ENCODE data around the gene SLC2A11. TPM values are rescaled to one million over a fixed set of nuclear protein-coding genes. Genes with fewer than 3 reads are reported as not detected.
"Not testable (repeated sequence)": the region's sequence is repeated elsewhere in the genome, so short reads cannot be mapped to it uniquely, and the experiment has no call there.

SLC2A11 gene
- total RNA-seq, 1 experiment from 2014 or later = 45.6 TPM

- Histone ChIP-seq H3K9me2 (replicated peaks; ENCODE audit: insufficient read depth, low read length) (no peaks in the 10 kb centered on the region), H3K4me3 (ENCODE audit: low read length) (no peak overlapping the region), H3K27me3 (ENCODE audit: low read length) (no peaks in the 10 kb centered on the region), H3K9ac (ENCODE audit: low read length) (no peak overlapping the region), H3K4me2 (ENCODE audit: low read depth, low read length, poor library complexity, severe bottlenecking) (no peak overlapping the region), H4K20me1 (ENCODE audit: insufficient read depth, low read depth, low read length) (no peaks in the 10 kb centered on the region), H3K9me3 (ENCODE audit: low read length) (no peaks in the 10 kb centered on the region), H3K27ac (ENCODE audit: low read length) (no peak overlapping the region), H3K4me1 (ENCODE audit: low read length) (peaks cover 11% of the 10 kb centered on the region), H3K36me3 (ENCODE audit: insufficient read depth, low read length) (no peaks in the 10 kb centered on the region), H2AFZ (ENCODE audit: low read length) (no peak overlapping the region), H3K79me2 (ENCODE audit: low read length) (peaks cover 12% of the 10 kb centered on the region)
- DNase-seq = peak; percentile 86
Observed at GRCh38 chr22:23862103-23862502, 4.4 kb downstream of the SLC2A11 start.

DNA sequence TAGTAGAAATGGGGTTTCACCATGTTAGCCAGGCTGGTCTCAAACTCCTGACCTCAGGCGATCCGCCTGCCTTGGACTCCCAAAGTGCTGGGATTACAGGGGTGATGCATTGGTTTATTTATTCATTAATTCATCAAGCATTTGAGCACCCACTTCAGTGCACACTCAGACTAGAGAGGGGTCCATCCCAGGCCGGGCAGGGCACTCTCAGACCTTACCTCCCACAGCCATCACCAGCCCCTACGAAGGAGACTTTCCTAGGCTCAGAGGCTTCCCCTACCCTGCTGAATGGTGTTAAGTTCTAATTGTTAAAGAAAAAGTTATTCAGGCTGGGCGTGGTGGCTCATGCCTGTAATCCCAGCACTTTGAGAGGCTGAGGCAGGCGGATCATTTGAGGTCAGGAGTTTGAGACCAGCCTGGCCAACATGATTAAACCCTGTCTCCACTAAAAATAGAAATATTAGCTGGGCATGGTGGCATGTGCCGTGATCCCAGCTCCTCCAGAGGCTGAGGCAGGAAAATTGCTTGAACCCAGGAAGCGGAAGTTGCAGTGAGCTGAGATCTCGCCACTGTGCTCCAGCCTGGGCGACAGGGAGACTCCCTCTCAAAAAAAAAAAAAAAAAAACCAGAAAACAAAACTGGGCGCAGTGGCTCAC lies 7.0 kb downstream of the SLC2A11 start:
- not testable (repeated sequence) for H3K79me2 ChIP-seq (ENCODE audit: low read length); H4K20me1 ChIP-seq (ENCODE audit: insufficient read depth, low read depth, low read length); H3K36me3 ChIP-seq (ENCODE audit: insufficient read depth, low read length); H3K27me3 ChIP-seq (ENCODE audit: low read length); H3K9me3 ChIP-seq (ENCODE audit: low read length); H3K9me2 ChIP-seq (replicated peaks; ENCODE audit: insufficient read depth, low read length); H3K4me3 ChIP-seq (ENCODE audit: low read length); H2AFZ ChIP-seq (ENCODE audit: low read length); DNase-seq; H3K27ac ChIP-seq (ENCODE audit: low read length); H3K4me2 ChIP-seq (ENCODE audit: low read depth, low read length, poor library complexity, severe bottlenecking); H3K4me1 ChIP-seq (ENCODE audit: low read length); H3K9ac ChIP-seq (ENCODE audit: low read length)

GRCh38 chr22:23868580-23868979 lies 10.9 kb downstream of the SLC2A11 start:
- H3K27me3 ChIP-seq (ENCODE audit: low read length) = no peaks in the 10 kb centered on the region
- no peaks in the 10 kb centered on the region for H4K20me1 ChIP-seq (ENCODE audit: insufficient read depth, low read depth, low read length)
- H3K9me2 ChIP-seq (replicated peaks; ENCODE audit: insufficient read depth, low read length) = no peaks in the 10 kb centered on the region
- no peak overlapping the region for H2AFZ ChIP-seq (ENCODE audit: low read length)
- H3K4me2 ChIP-seq (ENCODE audit: low read depth, low read length, poor library complexity, severe bottlenecking) = no peak overlapping the region
- H3K9me3 ChIP-seq (ENCODE audit: low read length) = no peaks in the 10 kb centered on the region
- no peak overlapping the region for H3K27ac ChIP-seq (ENCODE audit: low read length)
- no peaks in the 10 kb centered on the region for H3K79me2 ChIP-seq (ENCODE audit: low read length)
- peaks cover 13% of the 10 kb centered on the region for H3K36me3 ChIP-seq (ENCODE audit: insufficient read depth, low read length)
- H3K4me3 ChIP-seq (ENCODE audit: low read length) = no peak overlapping the region
- H3K4me1 ChIP-seq (ENCODE audit: low read length) = no peaks in the 10 kb centered on the region
- no peak overlapping the region for H3K9ac ChIP-seq (ENCODE audit: low read length)
- DNase-seq = no peak

GRCh38 chr22:23874871-23875270 lies 17.2 kb downstream of the SLC2A11 start:
- H3K9ac ChIP-seq (ENCODE audit: low read length) = no peak overlapping the region
- peaks cover 13% of the 10 kb centered on the region for H3K4me1 ChIP-seq (ENCODE audit: low read length)
- DNase-seq = peak; percentile 60
- H3K36me3 ChIP-seq (ENCODE audit: insufficient read depth, low read length) = peaks cover 7% of the 10 kb centered on the region; the same call in 1 of the 2 replicates
- H3K79me2 ChIP-seq (ENCODE audit: low read length) = no peaks in the 10 kb centered on the region
- no peak overlapping the region for H3K4me3 ChIP-seq (ENCODE audit: low read length)
- no peaks in the 10 kb centered on the region for H3K27me3 ChIP-seq (ENCODE audit: low read length)
- no peak overlapping the region for H2AFZ ChIP-seq (ENCODE audit: low read length)
- H3K9me2 ChIP-seq (replicated peaks; ENCODE audit: insufficient read depth, low read length) = no peaks in the 10 kb centered on the region
- no peak overlapping the region for H3K4me2 ChIP-seq (ENCODE audit: low read depth, low read length, poor library complexity, severe bottlenecking)
- H3K27ac ChIP-seq (ENCODE audit: low read length) = no peak overlapping the region
- no peaks in the 10 kb centered on the region for H4K20me1 ChIP-seq (ENCODE audit: insufficient read depth, low read depth, low read length)
- no peaks in the 10 kb centered on the region for H3K9me3 ChIP-seq (ENCODE audit: low read length)

DNA sequence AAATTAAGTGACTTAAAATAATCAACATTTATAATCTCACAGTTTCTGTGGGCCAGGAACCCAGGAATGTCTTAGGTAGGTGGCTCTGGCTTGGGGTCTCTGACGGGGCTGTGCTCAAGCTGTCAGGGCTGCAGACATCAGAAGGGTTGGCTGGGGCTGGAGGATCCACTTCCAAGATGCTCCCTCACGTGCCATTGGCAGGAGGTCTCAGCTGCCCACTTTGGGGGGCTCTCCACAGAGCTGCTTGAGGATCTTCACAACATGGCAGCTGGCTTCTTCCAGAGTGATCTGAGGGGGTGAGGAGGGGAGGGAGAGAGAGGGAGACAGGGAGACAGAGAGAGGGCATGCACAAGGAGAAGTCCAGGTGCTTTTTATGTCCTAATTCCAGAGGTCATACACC lies 18.1 kb downstream of the SLC2A11 start:
- H3K27ac ChIP-seq (ENCODE audit: low read length) = no peak overlapping the region
- no peaks in the 10 kb centered on the region for H4K20me1 ChIP-seq (ENCODE audit: insufficient read depth, low read depth, low read length)
- no peak for DNase-seq
- no peaks in the 10 kb centered on the region for H3K9me3 ChIP-seq (ENCODE audit: low read length)
- peaks cover 13% of the 10 kb centered on the region for H3K4me1 ChIP-seq (ENCODE audit: low read length)
- H2AFZ ChIP-seq (ENCODE audit: low read length) = no peak overlapping the region
- no peaks in the 10 kb centered on the region for H3K27me3 ChIP-seq (ENCODE audit: low read length)
- H3K9ac ChIP-seq (ENCODE audit: low read length) = no peak overlapping the region
- no peak overlapping the region for H3K4me3 ChIP-seq (ENCODE audit: low read length)
- no peaks in the 10 kb centered on the region for H3K79me2 ChIP-seq (ENCODE audit: low read length)
- no peaks in the 10 kb centered on the region for H3K9me2 ChIP-seq (replicated peaks; ENCODE audit: insufficient read depth, low read length)
- peaks cover 7% of the 10 kb centered on the region; the same call in 1 of the 2 replicates for H3K36me3 ChIP-seq (ENCODE audit: insufficient read depth, low read length)
- no peak overlapping the region for H3K4me2 ChIP-seq (ENCODE audit: low read depth, low read length, poor library complexity, severe bottlenecking)

DNA sequence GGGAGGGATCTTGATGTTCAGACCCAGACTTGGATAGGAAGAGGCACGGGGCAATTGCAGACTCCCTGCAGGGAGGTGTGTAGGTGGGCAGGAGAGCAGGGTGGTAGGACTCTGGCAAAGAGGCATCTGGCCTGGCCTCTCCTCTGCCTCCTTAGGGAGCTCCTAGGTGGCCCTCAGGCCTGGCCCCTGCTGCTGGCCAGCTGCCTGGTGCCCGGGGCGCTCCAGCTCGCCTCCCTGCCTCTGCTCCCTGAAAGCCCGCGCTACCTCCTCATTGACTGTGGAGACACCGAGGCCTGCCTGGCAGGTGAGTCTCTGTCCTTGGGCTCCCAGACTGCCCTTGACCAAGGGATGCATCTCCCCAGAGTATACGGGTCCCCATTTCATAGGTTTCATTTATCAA lies 19.9 kb downstream of the SLC2A11 start:
- peaks cover 5% of the 10 kb centered on the region; the same call in 1 of the 2 replicates for H3K36me3 ChIP-seq (ENCODE audit: insufficient read depth, low read length)

DNA sequence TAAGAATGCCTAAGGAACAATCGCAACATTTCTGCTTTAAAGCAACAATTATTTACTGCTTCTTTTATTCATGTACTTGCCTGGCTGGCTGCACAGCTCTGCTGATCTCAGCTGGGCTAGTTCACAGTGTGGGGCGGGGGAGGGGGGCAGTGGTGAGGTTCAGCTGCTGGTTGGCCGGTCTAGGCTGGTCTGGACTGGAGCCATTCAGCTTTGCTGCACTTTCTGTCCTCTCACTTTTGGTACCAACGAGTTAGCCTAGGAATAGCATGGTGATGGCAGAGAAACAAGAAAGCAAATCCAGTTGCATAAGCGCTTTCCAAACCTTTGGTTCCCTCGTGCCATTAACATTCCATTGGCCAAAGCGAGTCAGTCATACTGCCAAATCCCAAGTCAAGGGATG lies 20.5 kb downstream of the SLC2A11 start:
- Histone ChIP-seq H3K27ac (ENCODE audit: low read length) (no peak overlapping the region), H3K79me2 (ENCODE audit: low read length) (no peaks in the 10 kb centered on the region)

More for the DNA sequence above, 19.9 kb downstream of the SLC2A11 start:
- Histone ChIP-seq H3K27me3 (ENCODE audit: low read length) (no peaks in the 10 kb centered on the region), H3K9ac (ENCODE audit: low read length) (no peak overlapping the region), H3K27ac (ENCODE audit: low read length) (no peak overlapping the region), H2AFZ (ENCODE audit: low read length) (no peak overlapping the region), H3K79me2 (ENCODE audit: low read length) (no peaks in the 10 kb centered on the region), H3K4me2 (ENCODE audit: low read depth, low read length, poor library complexity, severe bottlenecking) (no peak overlapping the region), H3K9me2 (replicated peaks; ENCODE audit: insufficient read depth, low read length) (no peaks in the 10 kb centered on the region), H3K9me3 (ENCODE audit: low read length) (no peaks in the 10 kb centered on the region), H3K4me1 (ENCODE audit: low read length) (peaks cover 13% of the 10 kb centered on the region), H4K20me1 (ENCODE audit: insufficient read depth, low read depth, low read length) (no peaks in the 10 kb centered on the region), H3K4me3 (ENCODE audit: low read length) (no peak overlapping the region)
- DNase-seq = no peak

DNA sequence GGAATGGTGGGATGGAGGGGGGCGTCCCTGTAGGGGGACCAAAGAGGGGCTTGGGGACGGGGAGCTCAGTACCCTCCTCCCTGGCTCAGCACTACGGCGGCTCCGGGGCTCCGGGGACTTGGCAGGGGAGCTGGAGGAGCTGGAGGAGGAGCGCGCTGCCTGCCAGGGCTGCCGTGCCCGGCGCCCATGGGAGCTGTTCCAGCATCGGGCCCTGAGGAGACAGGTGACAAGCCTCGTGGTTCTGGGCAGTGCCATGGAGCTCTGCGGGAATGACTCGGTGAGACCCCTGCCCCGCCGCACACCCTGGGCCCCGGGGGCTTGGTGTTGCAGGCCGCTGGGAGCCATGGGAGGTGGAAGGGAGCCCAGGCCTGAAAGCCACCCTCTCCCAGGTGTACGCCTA lies 24.7 kb downstream of the SLC2A11 start:
- H3K27ac ChIP-seq (ENCODE audit: low read length) = no peak overlapping the region
- H3K79me2 ChIP-seq (ENCODE audit: low read length) = no peaks in the 10 kb centered on the region
- H3K9me2 ChIP-seq (replicated peaks; ENCODE audit: insufficient read depth, low read length) = no peaks in the 10 kb centered on the region
- H3K9ac ChIP-seq (ENCODE audit: low read length) = no peak overlapping the region
- H3K4me3 ChIP-seq (ENCODE audit: low read length) = no peak overlapping the region
- no peaks in the 10 kb centered on the region for H3K27me3 ChIP-seq (ENCODE audit: low read length)
- no peaks in the 10 kb centered on the region for H3K36me3 ChIP-seq (ENCODE audit: insufficient read depth, low read length)
- no peaks in the 10 kb centered on the region for H4K20me1 ChIP-seq (ENCODE audit: insufficient read depth, low read depth, low read length)
- no peak for DNase-seq
- no peak overlapping the region for H3K4me2 ChIP-seq (ENCODE audit: low read depth, low read length, poor library complexity, severe bottlenecking)
- H3K4me1 ChIP-seq (ENCODE audit: low read length) = no peaks in the 10 kb centered on the region
- no peak overlapping the region for H2AFZ ChIP-seq (ENCODE audit: low read length)
- no peaks in the 10 kb centered on the region for H3K9me3 ChIP-seq (ENCODE audit: low read length)

More for the DNA sequence above, 20.5 kb downstream of the SLC2A11 start:
- Histone ChIP-seq H4K20me1 (ENCODE audit: insufficient read depth, low read depth, low read length) (no peaks in the 10 kb centered on the region), H3K9me3 (ENCODE audit: low read length) (no peaks in the 10 kb centered on the region), H3K4me2 (ENCODE audit: low read depth, low read length, poor library complexity, severe bottlenecking) (no peak overlapping the region), H3K9ac (ENCODE audit: low read length) (no peak overlapping the region), H3K9me2 (replicated peaks; ENCODE audit: insufficient read depth, low read length) (no peaks in the 10 kb centered on the region), H3K4me3 (ENCODE audit: low read length) (no peak overlapping the region), H3K36me3 (ENCODE audit: insufficient read depth, low read length) (peaks cover 3% of the 10 kb centered on the region; the same call in 1 of the 2 replicates), H2AFZ (ENCODE audit: low read length) (no peak overlapping the region), H3K27me3 (ENCODE audit: low read length) (no peaks in the 10 kb centered on the region), H3K4me1 (ENCODE audit: low read length) (peaks cover 13% of the 10 kb centered on the region)
- no peak for DNase-seq

All from Karpas-422 (cell line).